ENCODE data around the gene PVALEF. TPM values are rescaled to one million over a fixed set of nuclear protein-coding genes. Genes with fewer than 3 reads are reported as not detected.

PVALEF gene
- total and polyA plus RNA-seq, 2 donors (not counting 3 experiments of a cell fraction or from before 2014, with no cell fraction given), result not detected

- TF ChIP-seq MYC (IDR thresholded peaks at IDR 0.05; ENCODE audit: low read depth, low read length) (no peak), JUN (IDR thresholded peaks at IDR 0.05; ENCODE audit: borderline replicate concordance, insufficient read depth, insufficient read length, low read depth) (no peak), MAX (IDR thresholded peaks at IDR 0.05; ENCODE audit: insufficient read depth, insufficient read length) (no peak), POLR2AphosphoS5 (IDR thresholded peaks at IDR 0.05; ENCODE audit: insufficient read depth, low read depth, low read length) (no peak), CTCF (IDR thresholded peaks at IDR 0.05; ENCODE audit: extremely low read depth in 1 of 2, insufficient read depth in 1 of 2, low read depth in 1 of 2, low read length in 2 of 2) (no peak), GATA2 (IDR thresholded peaks at IDR 0.05; ENCODE audit: insufficient read depth, insufficient read length, low read depth, low read length) (no peak), EZH2 (IDR thresholded peaks at IDR 0.05; ENCODE audit: borderline replicate concordance, low read depth, low read length, severe bottlenecking) (no peak), FOS (IDR thresholded peaks at IDR 0.05; ENCODE audit: borderline replicate concordance, insufficient read depth, low read length) (no peak), POLR2A (IDR thresholded peaks at IDR 0.05; ENCODE audit: low read depth, low read length) (no peak)
- H2AFZ ChIP-seq (ENCODE audit: low read depth, low read length), result no peak overlapping the region
- POLR2A ChIA-PET, result no interaction called here
- H4K20me1 ChIP-seq (replicated peaks; ENCODE audit: control insufficient read depth, extremely low read depth, insufficient read depth, low read length), result no peaks in the 10 kb centered on the region
- DNase-seq (ENCODE audit: low read depth, low spot score) (no peak), FAIRE-seq (no peak)
- no peaks in the 10 kb centered on the region for H3K36me3 ChIP-seq (ENCODE audit: control insufficient read depth in 2 of 2, extremely low read depth in 1 of 2, insufficient read depth in 2 of 2, low read length in 2 of 2)
- no peak overlapping the region for H3K9ac ChIP-seq (replicated peaks; ENCODE audit: extremely low read depth, insufficient read depth, low read length)
- H3K9me3 ChIP-seq (replicated peaks; ENCODE audit: control insufficient read depth, insufficient read depth, low read length), result no peaks in the 10 kb centered on the region
- dilution Hi-C loops (cut with MboI; ENCODE audit: extremely low pct_ligation_motif_present, low sequenced_read_pairs), result no loop called here
- H3K27ac ChIP-seq (ENCODE audit: insufficient read depth, low read depth, low read length), result no peak overlapping the region
- no peak overlapping the region for H3K4me2 ChIP-seq (ENCODE audit: insufficient read depth, low read length)
- H3K9me1 ChIP-seq (replicated peaks; ENCODE audit: control insufficient read depth, extremely low read depth, insufficient read depth, low read length), result no peaks in the 10 kb centered on the region
- intact Hi-C loops (cut with micrococcal nuclease), result no loop called here
- BruUV-seq (replicated peaks), result no TSS peak
- no peaks in the 10 kb centered on the region for H3K4me1 ChIP-seq (ENCODE audit: control insufficient read depth, extremely low read depth, insufficient read depth, low read length)
- peaks cover 0 to 1% of the 10 kb centered on the region in 2 experiments for H3K27me3 ChIP-seq (ENCODE audit: control insufficient read depth in 2 of 2, insufficient read depth in 2 of 2, low read length in 2 of 2)
- CTCF ChIA-PET, result interaction anchor here (1.5 kb wide), 1 partner anchor 18 kb away, joined by 3 read pairs; no protein-coding TSS in a partner anchor
- no peaks in the 10 kb centered on the region for H3K79me2 ChIP-seq (ENCODE audit: control insufficient read depth, insufficient read depth, low read length)
- no peak overlapping the region for H3K4me3 ChIP-seq (replicated peaks in 1 of 3; ENCODE audit: insufficient read depth in 1 of 3, low read depth in 1 of 3, low read length in 3 of 3)
Observed at GRCh38 chr17:81171941-81172340, 6.6 kb downstream of the PVALEF start.
